Measurements from ENCODE around the gene DDAH1. TPM values are rescaled to one million over a fixed set of nuclear protein-coding genes. Genes with fewer than 3 reads are reported as not detected.

Gene DDAH1
- total RNA-seq, 4 donors from 2014 or later: 8.4 to 72.8 (median 27.3) TPM

- no peaks in the 10 kb centered on the region for H3K27me3 ChIP-seq
- WGBS, 2 donors (ENCODE audit: low coverage in 1 of 2): 100% methylated on average over 1 of the region's 2 CpGs; no CpG with 5 or more reads in 1 of the 2 donors
- no peak for TF ChIP-seq EP300 (IDR thresholded peaks at IDR 0.05)
- no peak for TF ChIP-seq CTCF (IDR thresholded peaks at IDR 0.05)
- no peak for TF ChIP-seq POLR2AphosphoS5 (IDR thresholded peaks at IDR 0.05)
- TF ChIP-seq POLR2A (IDR thresholded peaks at IDR 0.05): no peak
- H3K9me3 ChIP-seq: no peaks in the 10 kb centered on the region
- ATAC-seq: no peak
- no peaks in the 10 kb centered on the region for H3K36me3 ChIP-seq
- no peak overlapping the region for H3K27ac ChIP-seq
- no peaks in the 10 kb centered on the region for H3K4me1 ChIP-seq
- H3K4me3 ChIP-seq: no peak overlapping the region
Measured at GRCh38 chr1:85284202-85284601, 180.8 kb downstream of the DDAH1 start.

GRCh38 chr1:85283475-85284199, 181.3 kb downstream of the DDAH1 start:
- no peak for ATAC-seq
- Histone ChIP-seq H3K27me3 (no peaks in the 10 kb centered on the region), H3K36me3 (no peaks in the 10 kb centered on the region), H3K4me1 (peaks cover 0 to 5% (median 0%) of the 10 kb centered on the region in 3 donors), H3K9me3 (no peaks in the 10 kb centered on the region), H3K4me3 (no peak overlapping the region), H3K27ac (no peak overlapping the region)
- 83 to 100% methylated on average over 1 of the region's 11 CpGs for WGBS, 2 donors (ENCODE audit: low coverage in 1 of 2)
- TF ChIP-seq EP300 (IDR thresholded peaks at IDR 0.05) (no peak), POLR2A (IDR thresholded peaks at IDR 0.05) (no peak), POLR2AphosphoS5 (IDR thresholded peaks at IDR 0.05) (no peak), CTCF (IDR thresholded peaks at IDR 0.05) (no peak)

GRCh38 chr1:85282424-85282823, 182.5 kb downstream of the DDAH1 start:
- WGBS, 2 donors (ENCODE audit: low coverage in 1 of 2): 80% methylated on average over 1 of the region's 1 CpG
- Histone ChIP-seq H3K4me1 (peaks cover 0 to 8% (median 0%) of the 10 kb centered on the region in 3 donors), H3K27ac (no peak overlapping the region), H3K27me3 (no peaks in the 10 kb centered on the region), H3K4me3 (no peak overlapping the region), H3K9me3 (no peaks in the 10 kb centered on the region), H3K36me3 (no peaks in the 10 kb centered on the region)
- no peak for TF ChIP-seq EP300 (IDR thresholded peaks at IDR 0.05)
- no peak for TF ChIP-seq CTCF (IDR thresholded peaks at IDR 0.05)
- no peak for TF ChIP-seq POLR2A (IDR thresholded peaks at IDR 0.05)
- TF ChIP-seq POLR2AphosphoS5 (IDR thresholded peaks at IDR 0.05): no peak
- ATAC-seq: no peak

- TF ChIP-seq POLR2A (IDR thresholded peaks at IDR 0.05) (no peak), EP300 (IDR thresholded peaks at IDR 0.05) (no peak), CTCF (IDR thresholded peaks at IDR 0.05) (no peak), POLR2AphosphoS5 (IDR thresholded peaks at IDR 0.05) (no peak)
- Histone ChIP-seq H3K27ac (no peak overlapping the region), H3K4me3 (no peak overlapping the region), H3K9me3 (no peaks in the 10 kb centered on the region), H3K27me3 (no peaks in the 10 kb centered on the region), H3K4me1 (peaks cover 0 to 16% (median 0%) of the 10 kb centered on the region in 3 donors), H3K36me3 (no peaks in the 10 kb centered on the region)
- ATAC-seq: no peak
- 67 to 70% methylated on average over 4 of the region's 4 CpGs for WGBS, 2 donors (ENCODE audit: low coverage in 1 of 2)
Measured at GRCh38 chr1:85280636-85281035, 184.3 kb downstream of the DDAH1 start.

Data from gastroesophageal sphincter (tissue), 4 donors.